Large intestine (tissue), 3 donors: ENCODE data around the gene PKHD1. TPM values are rescaled to one million over a fixed set of nuclear protein-coding genes. Genes with fewer than 3 reads are reported as not detected.

Experiments used
- DNase-seq, 2 donors: peaks; one replicate each; pipeline versions ENCODE4 v3.0.0 to v3.0.0-alpha.2; 2013
- H3K27ac ChIP-seq: one replicate; pipeline ENCODE4 v1.5.1; 2013; ENCODE audit warnings: low read length
- H3K27me3 ChIP-seq: 2 replicates; pipeline ENCODE4 v1.6.1; 2013; ENCODE audit warnings: low read length; ENCODE audit not compliant: control insufficient read depth, insufficient read depth
- H3K36me3 ChIP-seq: 2 replicates; pipeline ENCODE4 v1.6.1; 2013; ENCODE audit warnings: low read length; ENCODE audit not compliant: control insufficient read depth, insufficient read depth
- H3K4me1 ChIP-seq: one replicate; pipeline ENCODE4 v1.6.1; 2013; ENCODE audit warnings: low read length; ENCODE audit not compliant: control insufficient read depth, insufficient read depth
- H3K4me3 ChIP-seq: one replicate; pipeline ENCODE4 v1.5.1; 2013; ENCODE audit warnings: low read length
- H3K9me3 ChIP-seq: one replicate; pipeline ENCODE4 v1.6.1; 2013; ENCODE audit warnings: mild to moderate bottlenecking, low read depth, low read length, moderate library complexity; ENCODE audit not compliant: control insufficient read depth
- WGBS: methylation state at CpG from one replicate; pipeline ENCODE4 v1.1.5; 2013; ENCODE audit warnings: low lambda C conversion rate; ENCODE audit not compliant: insufficient coverage; 5-methylcytosine and 5-hydroxymethylcytosine counted together
- polyA plus RNA-seq: library from polyadenylated mRNA; unstranded; fragments of 120-200 nt; gene quantifications from one replicate; pipeline ENCODE4 v1.2.1, GENCODE V29; 2013

PKHD1 gene
- polyA plus RNA-seq, 1 donor = 0.36 TPM

GRCh38 chr6:51617751-51618150 is 469.7 kb downstream of the PKHD1 start:
- H3K36me3 ChIP-seq = no peaks in the 10 kb centered on the region
- no peaks in the 10 kb centered on the region for H3K9me3 ChIP-seq
- WGBS = 67% methylated on average over 1 of the region's 2 CpGs
- H3K4me1 ChIP-seq = peaks cover 9% of the 10 kb centered on the region
- no peak overlapping the region for H3K4me3 ChIP-seq
- DNase-seq = no peak
- no peak overlapping the region for H3K27ac ChIP-seq
- no peaks in the 10 kb centered on the region for H3K27me3 ChIP-seq

GRCh38 chr6:51616243-51616642 is 471.2 kb downstream of the PKHD1 start:
- Histone ChIP-seq H3K36me3 (no peaks in the 10 kb centered on the region), H3K27me3 (no peaks in the 10 kb centered on the region), H3K4me3 (no peak overlapping the region), H3K27ac (no peak overlapping the region), H3K4me1 (peaks cover 9% of the 10 kb centered on the region), H3K9me3 (no peaks in the 10 kb centered on the region)
- no CpG with 5 or more reads among the region's 1 CpG for WGBS
- DNase-seq = no peak

GRCh38 chr6:51614725-51615124 is 472.7 kb downstream of the PKHD1 start:
- DNase-seq = no peak
- H3K27me3 ChIP-seq = no peaks in the 10 kb centered on the region

GRCh38 chr6:51613558-51613957 is 473.9 kb downstream of the PKHD1 start:
- no peak overlapping the region for H3K4me3 ChIP-seq
- WGBS = 20% methylated on average over 1 of the region's 3 CpGs

More at GRCh38 chr6:51614725-51615124, 472.7 kb downstream of the PKHD1 start:
- Histone ChIP-seq H3K4me3 (no peak overlapping the region), H3K4me1 (peaks cover 9% of the 10 kb centered on the region), H3K36me3 (no peaks in the 10 kb centered on the region), H3K27ac (no peak overlapping the region), H3K9me3 (no peaks in the 10 kb centered on the region)

GRCh38 chr6:51608932-51609331 is 478.5 kb downstream of the PKHD1 start:
- H3K27me3 ChIP-seq = no peaks in the 10 kb centered on the region
- no peaks in the 10 kb centered on the region for H3K9me3 ChIP-seq
- no peaks in the 10 kb centered on the region for H3K4me1 ChIP-seq
- 80% methylated on average over 1 of the region's 4 CpGs for WGBS
- H3K27ac ChIP-seq = no peak overlapping the region
- DNase-seq = no peak
- H3K36me3 ChIP-seq = no peaks in the 10 kb centered on the region
- H3K4me3 ChIP-seq = no peak overlapping the region

More at GRCh38 chr6:51613558-51613957, 473.9 kb downstream of the PKHD1 start:
- Histone ChIP-seq H3K9me3 (no peaks in the 10 kb centered on the region), H3K4me1 (no peaks in the 10 kb centered on the region), H3K27me3 (no peaks in the 10 kb centered on the region), H3K36me3 (no peaks in the 10 kb centered on the region), H3K27ac (no peak overlapping the region)
- DNase-seq = peak in 1 of 2 donors; percentile 50

- H3K4me1 ChIP-seq = no peaks in the 10 kb centered on the region
- H3K27ac ChIP-seq = no peak overlapping the region
- H3K36me3 ChIP-seq = no peaks in the 10 kb centered on the region
- H3K4me3 ChIP-seq = no peak overlapping the region
- H3K27me3 ChIP-seq = peaks cover 2% of the 10 kb centered on the region
- DNase-seq = no peak
- 92% methylated on average over 2 of the region's 3 CpGs for WGBS
- no peaks in the 10 kb centered on the region for H3K9me3 ChIP-seq
Measured at GRCh38 chr6:51608383-51608782, 479.0 kb downstream of the PKHD1 start.

GRCh38 chr6:51600514-51600913 is 486.9 kb downstream of the PKHD1 start:
- WGBS = 100% methylated on average over 1 of the region's 2 CpGs
- Histone ChIP-seq H3K4me1 (no peaks in the 10 kb centered on the region), H3K36me3 (no peaks in the 10 kb centered on the region), H3K4me3 (no peak overlapping the region), H3K27ac (no peak overlapping the region), H3K27me3 (peaks cover 2% of the 10 kb centered on the region), H3K9me3 (peaks cover 5% of the 10 kb centered on the region)
- DNase-seq = no peak

- no peak overlapping the region for H3K4me3 ChIP-seq
- no CpG with 5 or more reads among the region's 18 CpGs for WGBS
Measured at GRCh38 chr6:51598171-51598570, 489.2 kb downstream of the PKHD1 start.

GRCh38 chr6:51594981-51595380 is 492.4 kb downstream of the PKHD1 start:
- H3K9me3 ChIP-seq = peaks cover 5% of the 10 kb centered on the region
- WGBS = no CpG with 5 or more reads among the region's 1 CpG
- no peak for DNase-seq
- no peaks in the 10 kb centered on the region for H3K36me3 ChIP-seq
- no peak overlapping the region for H3K4me3 ChIP-seq
- no peak overlapping the region for H3K27ac ChIP-seq
- no peaks in the 10 kb centered on the region for H3K4me1 ChIP-seq
- H3K27me3 ChIP-seq = no peaks in the 10 kb centered on the region

More at GRCh38 chr6:51598171-51598570, 489.2 kb downstream of the PKHD1 start:
- no peak for DNase-seq
- H3K9me3 ChIP-seq = peaks cover 5% of the 10 kb centered on the region
- no peak overlapping the region for H3K27ac ChIP-seq
- H3K4me1 ChIP-seq = no peaks in the 10 kb centered on the region
- no peaks in the 10 kb centered on the region for H3K36me3 ChIP-seq
- no peaks in the 10 kb centered on the region for H3K27me3 ChIP-seq

- no peaks in the 10 kb centered on the region for H3K9me3 ChIP-seq
- H3K27me3 ChIP-seq = no peaks in the 10 kb centered on the region
- DNase-seq = no peak
- H3K36me3 ChIP-seq = no peaks in the 10 kb centered on the region
- H3K4me1 ChIP-seq = no peaks in the 10 kb centered on the region
- H3K27ac ChIP-seq = no peak overlapping the region
- H3K4me3 ChIP-seq = no peak overlapping the region
Measured at GRCh38 chr6:51585264-51585663, 502.1 kb downstream of the PKHD1 start.

GRCh38 chr6:51584163-51584562 is 503.2 kb downstream of the PKHD1 start:
- no peak overlapping the region for H3K4me3 ChIP-seq
- no peaks in the 10 kb centered on the region for H3K4me1 ChIP-seq
- H3K27me3 ChIP-seq = no peaks in the 10 kb centered on the region
- H3K9me3 ChIP-seq = no peaks in the 10 kb centered on the region
- H3K27ac ChIP-seq = no peak overlapping the region
- DNase-seq = no peak
- no peaks in the 10 kb centered on the region for H3K36me3 ChIP-seq
- WGBS = no CpG with 5 or more reads among the region's 3 CpGs
